GM21367 (cell line): ENCODE data around the gene FNIP2.
"Not testable (repeated sequence)": the region's sequence is repeated elsewhere in the genome, so short reads cannot be mapped to it uniquely, and the experiment has no call there.

Experiments
- ATAC-seq: cut with Tn5 transposase; IDR thresholded peaks from one replicate; pipeline ENCODE4 v1.9.1; 2021; ENCODE audit not compliant: unreplicated experiment

Gene FNIP2

DNA sequence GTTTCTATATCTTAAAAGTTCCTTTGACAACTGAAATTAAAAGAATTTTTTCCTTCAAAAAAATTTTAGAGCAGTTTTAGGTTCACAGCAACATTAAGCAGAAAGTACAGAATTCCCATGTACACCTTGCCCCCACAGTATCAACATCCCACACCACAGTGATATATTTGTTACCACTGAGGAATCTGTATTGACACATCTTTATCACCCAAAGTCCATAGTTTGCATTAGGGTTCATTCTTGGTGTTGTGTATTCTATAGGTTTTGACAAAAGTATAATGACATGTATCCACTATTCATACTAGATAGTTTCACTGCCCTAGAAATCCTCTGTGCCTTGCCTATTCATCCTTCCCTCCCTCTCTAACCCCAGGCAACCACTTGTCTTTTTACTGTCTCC lies 43.7 kb downstream of the FNIP2 start:
- ATAC-seq = no peak

DNA sequence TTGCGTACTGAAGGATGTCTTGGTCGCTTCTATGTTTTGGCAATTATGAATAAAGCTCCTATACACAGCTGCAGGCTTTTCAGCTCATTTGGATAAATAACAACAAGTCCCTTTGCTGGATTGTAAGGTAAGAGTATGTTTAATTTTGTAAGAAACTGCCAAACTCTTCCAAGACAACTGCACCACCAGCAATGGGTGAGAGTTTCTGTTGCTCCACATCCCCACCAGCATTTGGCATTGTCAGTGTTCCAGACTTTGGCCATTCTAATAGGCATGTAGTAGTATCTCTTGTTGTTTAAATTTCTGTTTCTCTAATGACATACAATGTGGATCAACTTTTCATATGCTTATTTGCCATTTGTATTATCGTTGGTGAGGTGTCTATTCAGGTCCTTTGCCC lies 44.3 kb downstream of the FNIP2 start:
- ATAC-seq = no peak

DNA sequence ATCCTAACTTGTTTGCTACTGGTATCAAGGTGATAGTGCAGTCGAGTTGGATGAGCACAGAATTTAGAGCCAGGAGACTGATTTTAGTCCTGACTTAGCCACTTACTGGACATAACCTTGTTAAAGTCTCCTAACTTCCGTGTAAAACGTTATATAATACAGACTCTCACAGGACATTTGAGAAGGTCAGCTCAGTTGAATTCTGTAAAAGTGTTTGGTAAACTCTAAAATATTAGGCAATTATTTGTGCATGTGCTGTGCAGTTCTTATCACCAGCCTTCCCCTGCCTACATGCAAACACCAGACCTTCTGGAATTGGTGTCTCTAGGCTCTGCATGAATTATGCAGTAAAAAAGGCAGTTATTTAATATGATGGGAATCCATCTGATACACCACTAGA lies 45.4 kb downstream of the FNIP2 start:
- no peak for ATAC-seq

DNA sequence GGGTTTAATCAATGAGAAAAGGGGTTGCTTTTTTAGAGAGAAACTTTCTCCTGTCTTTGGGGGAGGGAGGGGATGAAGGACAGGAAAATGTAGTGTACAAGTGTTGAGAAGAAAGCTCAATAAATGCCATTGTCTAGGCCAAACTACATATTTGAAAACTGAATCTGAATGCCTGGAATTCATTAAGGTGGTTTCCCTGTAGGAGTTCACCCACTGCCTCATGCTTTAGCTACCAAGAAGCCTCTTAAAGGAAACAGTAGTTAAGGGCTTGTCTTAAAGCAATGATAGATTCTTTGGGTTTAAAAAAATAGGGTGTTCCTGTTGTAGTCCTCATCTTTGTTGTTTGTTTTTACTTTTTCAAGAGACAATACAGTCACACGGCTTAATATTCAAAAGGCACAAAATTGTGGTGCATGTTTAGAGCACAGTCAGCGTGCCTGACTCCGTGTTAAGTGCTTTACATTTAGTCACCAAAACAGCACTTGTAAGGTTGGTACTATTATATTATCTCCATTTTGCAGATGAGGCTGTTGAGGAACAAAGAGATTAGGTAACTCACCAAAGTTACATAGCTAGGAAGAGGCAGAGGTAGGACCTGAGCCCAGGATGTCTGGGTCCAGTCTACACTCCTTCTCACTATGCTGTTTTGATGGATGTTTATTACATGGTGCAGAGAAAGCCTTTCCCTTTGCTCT lies 46.0 kb downstream of the FNIP2 start:
- no peak for ATAC-seq

DNA sequence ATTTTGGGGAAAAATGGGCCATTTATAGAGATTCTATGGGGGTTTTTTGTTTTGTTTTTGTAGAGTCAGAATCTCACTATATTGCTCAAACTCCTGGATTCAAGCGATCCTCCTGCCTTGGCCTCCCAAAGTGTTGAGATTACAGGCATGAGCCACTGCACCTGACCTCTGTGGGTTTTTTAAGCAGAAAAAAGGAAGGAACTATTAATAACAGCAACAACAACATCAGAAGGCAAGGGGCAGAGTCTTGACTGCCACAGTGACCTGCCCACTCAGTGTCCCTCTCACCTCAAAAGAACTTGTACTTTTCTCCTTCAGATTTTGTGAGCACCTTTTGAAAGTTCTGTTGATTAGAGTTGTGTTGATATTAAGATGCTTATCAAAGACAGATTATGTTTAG lies 48.1 kb downstream of the FNIP2 start:
- no peak for ATAC-seq

DNA sequence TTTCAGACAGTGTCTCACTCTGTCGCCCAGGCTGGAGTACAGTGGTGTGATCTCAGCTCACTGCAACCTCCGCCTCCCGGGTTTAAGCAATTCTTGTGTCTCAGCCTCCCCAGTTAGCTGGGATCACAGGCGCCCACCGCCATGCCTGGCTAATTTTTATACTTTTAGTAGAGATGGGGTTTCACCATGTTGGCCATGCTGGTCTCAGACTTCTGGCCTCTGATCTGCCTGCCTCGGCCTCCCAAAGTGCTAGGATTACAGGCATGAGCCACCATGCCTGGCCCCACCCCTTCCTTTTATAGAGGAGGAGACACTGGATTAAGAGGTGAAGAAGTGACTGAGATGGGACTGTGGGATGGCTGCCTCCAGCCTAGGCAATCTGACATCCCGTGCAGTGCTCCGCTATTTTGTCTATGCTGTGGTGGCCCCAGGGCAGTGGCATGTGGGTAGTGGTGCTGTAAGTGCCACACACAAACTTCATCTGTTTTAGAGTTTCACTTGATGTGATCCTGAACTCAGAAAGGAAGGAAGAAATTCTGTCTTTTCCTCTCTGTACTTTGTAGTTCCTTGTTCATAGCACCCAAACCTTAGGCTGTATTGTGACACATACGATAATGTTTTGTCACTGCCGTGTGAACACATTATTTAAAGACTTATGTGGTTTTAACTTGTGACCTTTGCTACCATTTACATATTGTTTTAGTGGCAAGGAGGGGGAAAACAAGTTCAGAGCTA lies 48.9 kb downstream of the FNIP2 start:
- peak; percentile 75 for ATAC-seq

DNA sequence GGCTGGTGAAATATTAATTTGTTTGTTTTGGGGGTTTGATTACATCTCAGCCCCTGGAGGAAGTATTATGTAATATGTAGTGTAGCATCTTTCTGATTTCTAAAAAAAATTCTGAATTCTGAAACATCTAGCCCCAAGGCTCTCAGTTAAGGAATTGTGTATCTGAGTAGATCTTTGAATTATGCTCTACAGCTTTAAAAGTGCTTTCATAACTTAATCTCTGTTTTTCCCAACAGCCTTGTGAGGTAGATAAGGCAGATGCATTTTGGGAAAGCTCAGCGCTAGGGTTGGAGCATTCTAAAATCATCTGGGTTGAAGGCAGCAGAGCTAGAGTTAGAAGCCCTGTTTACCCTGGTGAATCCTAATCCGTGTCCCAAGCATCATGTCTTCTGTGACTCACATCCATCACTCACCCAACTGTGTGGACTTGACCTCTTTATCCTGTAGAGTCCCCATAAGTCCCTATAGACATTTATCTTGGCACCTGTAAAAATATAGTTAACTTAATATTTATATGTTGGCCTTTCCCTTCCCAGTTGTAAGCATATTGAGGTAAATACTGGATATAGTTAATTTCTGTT lies 49.8 kb downstream of the FNIP2 start:
- no peak for ATAC-seq

DNA sequence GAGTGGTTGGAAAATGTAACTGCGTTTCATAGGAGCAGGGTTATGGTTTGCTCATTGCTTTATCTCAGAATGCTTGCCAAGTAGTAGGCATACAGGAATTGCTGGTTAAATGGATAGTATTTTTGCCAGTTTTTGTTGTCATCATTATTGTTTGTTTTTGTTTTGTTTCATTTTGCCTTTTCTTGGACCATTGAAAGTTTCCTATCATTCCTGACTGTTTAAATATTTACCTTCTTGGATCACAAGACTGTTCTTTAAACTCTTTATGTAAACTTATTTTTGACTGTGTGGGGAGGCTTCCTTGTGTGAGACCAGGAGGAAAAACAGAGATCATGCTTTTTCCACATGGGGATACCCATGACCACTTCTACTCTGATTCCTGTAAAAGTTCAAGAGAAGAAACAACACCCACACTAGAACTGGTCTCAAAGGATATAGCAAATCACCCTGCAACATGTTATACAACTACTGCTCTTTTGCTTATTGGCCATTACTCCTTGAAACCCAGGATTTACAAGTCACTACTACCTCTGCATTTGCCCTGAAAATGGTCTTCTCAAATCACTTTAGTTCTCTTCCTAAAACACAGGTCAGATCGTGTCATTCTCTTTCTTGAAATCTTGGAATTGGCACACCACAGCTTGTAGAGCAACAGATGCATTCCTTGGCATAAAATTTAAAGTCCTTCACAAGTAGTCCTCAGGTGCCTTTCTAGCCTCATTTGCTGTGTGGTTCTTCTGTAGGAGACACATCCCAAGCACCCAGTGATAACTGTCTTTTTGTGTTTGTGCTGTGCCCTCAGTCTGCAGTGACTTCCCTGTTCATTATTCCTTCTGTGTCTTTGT lies 51.3 kb downstream of the FNIP2 start:
- ATAC-seq = no peak

DNA sequence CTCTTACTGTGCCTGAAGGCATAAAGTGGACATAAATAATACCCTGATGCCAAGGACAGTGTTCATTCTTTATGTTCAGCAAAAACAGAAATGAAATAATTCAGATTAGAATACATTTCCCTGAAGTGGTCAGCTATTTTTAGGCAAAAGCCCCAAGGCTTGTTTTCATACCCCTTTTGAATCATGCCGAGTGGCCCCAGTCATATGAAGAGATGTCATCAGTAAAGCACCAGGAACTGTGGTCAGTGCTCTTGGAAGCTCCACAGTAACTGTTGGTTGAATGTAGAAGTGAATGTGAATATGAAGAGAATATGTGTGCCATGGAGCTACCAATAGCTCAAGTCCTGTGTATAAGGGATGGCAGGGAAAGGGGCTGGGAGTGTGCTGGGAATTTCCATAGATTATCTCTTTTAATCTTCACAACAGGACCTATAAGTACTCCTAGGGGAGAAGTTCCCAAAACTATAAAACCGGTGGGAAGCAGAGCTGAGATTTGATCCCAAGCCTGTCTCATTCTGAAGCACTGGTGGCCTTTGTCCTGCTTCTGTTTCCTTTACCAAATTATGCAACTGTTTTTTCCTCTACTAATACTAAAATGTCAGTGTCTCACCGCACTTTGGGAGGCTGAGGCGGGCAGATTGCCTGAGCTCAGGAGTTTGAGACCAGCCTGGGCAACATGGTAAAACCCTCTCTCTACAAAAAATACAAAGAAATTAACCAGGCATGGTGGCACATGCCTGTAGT lies 52.6 kb downstream of the FNIP2 start:
- ATAC-seq = peak; percentile 25

DNA sequence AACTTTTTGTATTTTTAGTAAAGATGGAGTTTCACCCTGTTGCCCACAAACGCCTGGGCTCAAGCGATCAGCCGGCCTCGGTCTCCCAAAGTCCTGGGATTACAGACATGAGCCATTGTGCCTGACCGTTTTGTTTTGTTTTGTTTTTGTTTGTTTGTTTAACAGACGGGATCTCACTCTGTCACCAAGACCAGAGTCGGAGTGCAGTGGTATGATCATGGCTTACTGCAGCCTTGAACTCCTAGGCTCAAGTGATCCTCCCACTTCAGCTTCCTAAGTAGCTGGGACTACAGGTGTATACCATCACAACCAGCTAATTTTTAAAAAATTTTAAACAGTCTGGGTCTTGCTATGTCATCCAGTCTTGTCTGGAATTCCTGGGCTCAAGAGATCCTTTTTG lies 53.5 kb downstream of the FNIP2 start:
- ATAC-seq = no peak

DNA sequence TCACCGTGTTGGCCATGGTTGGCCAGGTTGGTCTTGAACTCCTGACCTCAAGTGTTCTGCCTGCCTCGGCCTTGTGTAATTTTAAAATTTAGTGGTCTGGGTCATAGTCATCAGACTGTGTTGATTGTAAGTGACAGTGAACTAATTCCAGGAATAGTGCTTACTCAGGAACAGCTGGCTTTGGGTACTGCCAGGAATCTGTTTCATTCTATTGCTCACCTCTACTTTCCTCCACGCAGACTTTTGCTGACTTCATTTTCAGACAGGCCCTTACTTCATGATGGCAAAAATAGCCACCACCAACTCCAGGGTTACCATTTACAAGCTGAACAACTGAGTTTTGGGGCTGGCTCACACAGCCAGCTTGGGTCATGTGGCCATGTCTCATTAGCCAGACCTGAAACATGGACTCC lies 54.6 kb downstream of the FNIP2 start:
- ATAC-seq = no peak

DNA sequence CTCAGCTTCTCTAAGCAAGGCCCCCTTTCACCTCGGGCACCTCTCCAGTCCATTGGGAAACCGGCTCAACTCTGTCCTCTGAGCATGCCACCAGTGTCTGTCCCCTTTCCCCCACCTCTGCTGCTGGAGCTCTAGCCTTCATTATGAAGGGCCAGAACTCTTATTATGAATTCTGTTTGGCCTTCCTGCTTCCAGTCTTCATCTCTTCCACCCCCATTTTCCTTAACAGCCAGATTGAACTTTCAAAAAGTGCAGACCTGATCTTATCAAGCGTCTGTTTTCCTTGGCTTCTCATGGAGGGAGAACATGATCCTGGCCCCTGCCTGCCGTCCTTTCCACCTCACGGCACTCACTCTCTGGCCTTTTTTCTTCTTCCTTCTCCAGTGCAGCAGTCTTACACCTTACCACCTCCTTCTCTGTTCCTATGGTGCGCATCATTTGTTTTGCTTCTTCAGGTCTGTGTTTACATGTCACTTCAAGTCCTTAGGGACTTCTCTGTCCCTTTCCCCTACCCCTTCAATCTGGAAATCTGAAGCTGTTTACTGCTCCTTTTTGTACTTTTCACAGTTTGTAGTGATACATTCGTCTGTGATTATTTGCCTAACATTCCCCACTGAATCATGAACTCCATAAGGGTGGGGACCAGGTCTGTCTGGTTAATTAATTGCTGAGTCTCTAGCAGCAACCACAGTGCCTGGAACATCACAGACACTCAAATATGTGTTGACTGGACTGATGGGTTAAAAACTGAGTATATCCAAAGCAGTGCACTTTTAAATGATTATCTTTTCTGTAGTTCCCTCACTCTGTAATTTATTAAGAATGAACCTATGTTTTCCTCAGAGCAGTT lies 55.8 kb downstream of the FNIP2 start:
- ATAC-seq = no peak

DNA sequence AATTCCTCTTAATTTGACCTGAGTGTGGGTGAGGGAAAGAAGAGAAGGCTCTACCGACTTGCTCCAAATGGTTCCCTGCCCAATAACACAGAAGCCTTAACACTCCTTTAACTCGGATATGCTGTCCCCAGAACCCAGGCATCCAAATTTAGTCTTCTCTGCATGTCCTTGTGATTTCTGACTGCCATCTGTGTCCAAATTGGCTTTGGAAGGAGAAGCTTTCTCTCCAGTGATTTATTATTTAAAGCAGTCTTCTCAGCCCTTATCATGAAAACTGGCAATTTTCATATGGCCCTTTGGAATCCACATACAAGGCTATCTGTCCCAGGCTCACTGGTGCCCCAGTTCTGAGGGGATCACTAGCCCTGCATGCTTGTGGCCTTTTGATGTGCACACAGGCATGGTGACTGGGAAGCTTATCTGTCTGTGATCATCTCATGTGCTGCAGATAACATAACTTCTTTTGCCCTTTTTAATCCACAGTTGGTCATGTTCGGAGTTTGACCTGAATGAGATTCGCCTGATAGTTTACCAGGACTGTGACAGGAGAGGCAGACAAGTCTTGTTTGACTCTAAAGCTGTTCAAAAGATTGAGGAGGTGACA lies 56.7 kb downstream of the FNIP2 start:
- no peak for ATAC-seq

DNA sequence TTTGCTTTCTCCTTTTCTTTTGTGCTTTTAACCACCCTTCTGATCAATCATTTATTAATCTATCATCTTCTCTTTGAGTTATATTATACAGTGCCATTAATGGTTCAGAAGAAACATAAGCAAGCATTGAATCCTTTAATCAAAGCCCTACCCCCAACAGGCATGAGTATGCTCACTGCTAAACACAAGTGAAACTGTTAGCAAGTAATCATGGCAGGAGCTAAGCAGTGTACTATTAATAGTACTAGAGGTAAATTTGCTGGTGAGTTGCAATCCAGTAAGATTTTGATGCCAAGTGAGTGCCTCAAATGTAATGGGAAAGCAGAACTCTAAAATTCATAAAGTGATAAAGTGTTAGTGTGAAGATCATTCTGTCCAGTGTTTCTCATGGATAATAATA lies 57.2 kb downstream of the FNIP2 start:
- ATAC-seq = peak; percentile 70

DNA sequence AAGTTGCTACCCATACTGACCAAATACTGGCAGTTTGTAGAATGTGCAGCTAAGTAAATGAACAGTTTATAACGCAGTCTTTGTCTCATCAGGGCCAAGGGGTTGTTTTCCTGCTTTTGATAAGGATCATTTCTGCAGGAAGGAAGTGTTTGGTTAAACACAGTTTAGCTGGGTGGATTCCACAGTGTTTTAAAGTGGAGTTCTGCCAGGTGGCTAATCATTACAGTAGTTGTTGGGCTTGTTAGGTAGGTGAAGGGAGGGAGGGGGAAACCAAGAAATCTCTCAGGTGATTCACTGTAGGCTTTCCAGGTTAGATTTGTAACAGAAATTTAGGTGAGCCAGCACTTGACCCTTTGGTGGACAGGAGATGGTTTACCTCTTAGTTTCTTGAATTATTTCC lies 58.1 kb downstream of the FNIP2 start:
- ATAC-seq = no peak

DNA sequence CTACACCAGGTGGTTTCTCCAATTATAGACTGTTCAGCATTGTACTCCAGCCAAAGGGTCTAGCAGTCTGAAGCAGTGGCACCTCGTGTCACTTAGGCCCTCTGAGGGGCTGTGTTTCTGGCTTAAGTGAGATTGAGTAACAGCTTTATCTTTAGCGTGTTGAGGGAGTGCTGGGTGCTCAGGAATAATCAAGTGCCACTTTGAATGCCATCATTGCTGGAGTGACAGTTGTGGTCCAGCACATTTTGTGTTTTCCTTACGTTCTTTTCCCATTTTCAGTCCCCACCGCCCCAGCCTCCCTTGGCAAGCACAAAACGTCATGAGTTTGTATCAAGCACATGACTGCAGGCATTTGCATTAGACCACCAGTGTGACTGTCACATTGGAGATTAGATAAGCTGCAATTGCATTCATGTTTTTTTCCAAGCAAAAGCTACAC lies 58.7 kb downstream of the FNIP2 start:
- ATAC-seq = no peak

DNA sequence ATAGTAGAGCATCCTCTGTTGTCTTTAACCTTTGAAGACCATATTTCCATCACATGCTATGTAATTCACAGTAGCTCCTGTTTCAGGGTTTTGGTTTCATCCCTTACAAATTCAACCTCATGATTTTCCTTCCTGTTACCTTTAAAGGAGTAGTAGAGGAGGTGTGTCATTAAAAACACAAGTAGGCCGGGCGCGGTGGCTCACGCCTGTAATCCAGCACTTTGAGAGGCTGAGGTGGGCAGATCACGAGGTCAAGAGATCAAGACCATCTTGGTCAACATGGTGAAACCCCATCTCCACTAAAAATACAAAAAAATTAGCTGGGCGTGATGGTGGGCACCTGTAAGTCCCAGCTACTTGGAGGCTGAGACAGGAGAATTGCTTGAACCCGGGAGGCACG lies 59.3 kb downstream of the FNIP2 start:
- ATAC-seq = not testable (repeated sequence)

DNA sequence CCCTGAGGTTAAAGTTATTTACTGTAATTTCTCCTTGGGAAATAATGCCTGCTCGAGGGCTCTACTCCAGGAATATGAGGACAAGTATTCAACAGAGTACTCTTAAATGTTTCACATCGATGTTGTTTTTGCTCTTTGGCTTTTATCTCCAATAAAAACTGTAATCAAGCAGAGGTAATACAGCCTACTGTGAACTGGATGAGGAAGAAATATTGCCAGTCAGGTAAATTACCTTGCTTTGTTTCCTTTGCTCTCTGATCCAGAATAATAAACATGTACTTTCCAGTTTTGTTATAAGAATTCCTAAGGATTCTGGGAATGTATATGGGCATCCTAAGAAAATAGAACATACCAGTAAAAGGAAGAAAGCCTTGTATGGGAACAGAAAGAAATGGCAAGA lies 60.4 kb downstream of the FNIP2 start:
- ATAC-seq = no peak

DNA sequence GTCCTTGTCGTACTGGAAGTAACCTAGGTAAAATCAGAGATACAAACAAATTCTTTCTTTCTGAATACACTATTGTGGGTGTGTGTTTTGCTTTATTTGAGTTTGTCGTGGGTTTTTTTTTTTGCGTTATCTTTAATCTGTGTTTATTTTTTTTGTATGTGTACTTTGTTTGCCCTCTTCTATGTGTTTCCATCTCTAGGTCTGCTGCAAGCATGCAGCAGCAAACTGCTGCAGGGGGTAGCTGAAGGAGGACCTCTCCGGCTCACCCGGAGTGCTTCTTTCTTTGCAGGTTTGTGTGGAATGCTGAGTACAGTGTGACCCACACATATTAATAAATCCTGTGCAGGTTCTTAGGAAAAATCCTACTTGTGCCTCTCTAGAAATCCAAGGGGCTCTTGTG lies 64.8 kb downstream of the FNIP2 start:
- ATAC-seq = no peak
